Activated CD8-positive, alpha-beta memory T cell treated with anti-CD3 and anti-CD28 coated beads for 36 hours (primary cell): ENCODE measurements around the gene CADPS2. TPM values are rescaled to one million over a fixed set of nuclear protein-coding genes. Genes with fewer than 3 reads are reported as not detected.

ENCODE experiments used
- CTCF ChIA-PET: fragments of 350-600 bp; sonication (Branson Sonifier 250); formaldehyde crosslinking; loops from one replicate; lab custom pipeline; 2021; ENCODE audit warnings: antibody characterized with exemption; lab: Charles Lee
- POLR2A ChIA-PET: fragments of 350-600 bp; sonication (Branson Sonifier 250); formaldehyde crosslinking; loops from one replicate; lab custom pipeline; 2021; ENCODE audit warnings: antibody characterized with exemption; lab: Charles Lee
- total RNA-seq, 2 experiments: library from RNA; stranded (reverse); gene quantifications; one replicate each; pipeline ENCODE4 v1.2.3, GENCODE V29; 2021

The CADPS2 gene
- not detected for total RNA-seq

GRCh38 chr7:122886357-122887081 lies at the start of gene CADPS2:
Gene CADPS2 (minus strand): TSS chr7:122886460. CDS start chr7:122886337, 123 bp downstream.
- ChIA-PET CTCF (no interaction called here), POLR2A (no interaction called here)

- ChIA-PET CTCF (no interaction called here), POLR2A (no interaction called here)
These were observed 49.4 kb upstream of the CADPS2 start for GRCh38 chr7:122935620-122936019.

GRCh38 chr7:122919643-122920181 lies 33.5 kb upstream of the CADPS2 start:
- CTCF ChIA-PET: no interaction called here
- POLR2A ChIA-PET: no interaction called here

- CTCF ChIA-PET: no interaction called here
- POLR2A ChIA-PET: no interaction called here
These were observed 28.6 kb upstream of the CADPS2 start for GRCh38 chr7:122914812-122915211.

GRCh38 chr7:122913608-122914007 lies 27.3 kb upstream of the CADPS2 start:
- ChIA-PET POLR2A (no interaction called here), CTCF (no interaction called here)

- ChIA-PET POLR2A (no interaction called here), CTCF (no interaction called here)
These were observed 16.7 kb upstream of the CADPS2 start for GRCh38 chr7:122902751-122903495.

- POLR2A ChIA-PET: no interaction called here
- CTCF ChIA-PET: no interaction called here
These were observed 15.0 kb upstream of the CADPS2 start for GRCh38 chr7:122901250-122901649.

GRCh38 chr7:122896509-122896908 lies 10.2 kb upstream of the CADPS2 start:
- CTCF ChIA-PET: no interaction called here
- POLR2A ChIA-PET: no interaction called here

GRCh38 chr7:122893486-122893885 lies 7.2 kb upstream of the CADPS2 start:
- POLR2A ChIA-PET: no interaction called here
- CTCF ChIA-PET: no interaction called here

- CTCF ChIA-PET: no interaction called here
- POLR2A ChIA-PET: no interaction called here
These were observed 2.9 kb upstream of the CADPS2 start for GRCh38 chr7:122889116-122889515.

- ChIA-PET POLR2A (no interaction called here), CTCF (no interaction called here)
These were observed 1.6 kb upstream of the CADPS2 start for GRCh38 chr7:122887848-122888247.

- POLR2A ChIA-PET: no interaction called here
- CTCF ChIA-PET: no interaction called here
These were observed 938 bp upstream of the CADPS2 start for GRCh38 chr7:122887198-122887597.

GRCh38 chr7:122885583-122886356 lies 490 bp downstream of the CADPS2 start:
- ChIA-PET POLR2A (no interaction called here), CTCF (no interaction called here)

GRCh38 chr7:122884186-122884585 lies 2.1 kb downstream of the CADPS2 start:
- ChIA-PET POLR2A (no interaction called here), CTCF (no interaction called here)

GRCh38 chr7:122883049-122883680 lies 3.1 kb downstream of the CADPS2 start:
- ChIA-PET POLR2A (no interaction called here), CTCF (no interaction called here)

- POLR2A ChIA-PET: no interaction called here
- CTCF ChIA-PET: no interaction called here
These were observed 4.9 kb downstream of the CADPS2 start for GRCh38 chr7:122881324-122881723.

GRCh38 chr7:122869260-122869659 lies 17.0 kb downstream of the CADPS2 start:
- ChIA-PET POLR2A (no interaction called here), CTCF (no interaction called here)

GRCh38 chr7:122867471-122867980 lies 18.7 kb downstream of the CADPS2 start:
- POLR2A ChIA-PET: no interaction called here
- CTCF ChIA-PET: no interaction called here

- CTCF ChIA-PET: no interaction called here
- POLR2A ChIA-PET: no interaction called here
These were observed 21.4 kb downstream of the CADPS2 start for GRCh38 chr7:122864838-122865237.
